Loucy (cell line): ENCODE measurements around the gene DGKQ.

Experiments used
- CTCF ChIP-seq: fragments of 200-600 bp; sonication (generic); conservative IDR thresholded peaks from 2 replicates; pipeline ENCODE4 v1.5.1; 2014; ENCODE audit warnings: mild to moderate bottlenecking, antibody characterized with exemption, low read length
- EZH2phosphoT487 ChIP-seq: fragments of 200-600 bp; IDR thresholded peaks from 2 replicates; pipeline ENCODE4 v1.6.1; 2018; ENCODE audit warnings: antibody characterized with exemption, mild to moderate bottlenecking, moderate library complexity, borderline replicate concordance

GRCh38 chr4:995311-996026 is 22.1 kb upstream of the DGKQ start:
- no peak for TF ChIP-seq CTCF
- no peak for TF ChIP-seq EZH2phosphoT487
